ENCODE data around the gene WNT2B.
A peak's percentile ranks its signal among the peaks of the same experiment; 100 is the strongest.

WNT2B gene

GRCh38 chr1:112466078-112466660, 42.6 kb upstream of the WNT2B start (continued):
- no peak for TF ChIP-seq ZNF549 (tag by site-specific recombination; IDR thresholded peaks at IDR 0.05)
- TF ChIP-seq ZNF398 (tag by site-specific recombination; IDR thresholded peaks at IDR 0.05): no peak
- no peak for TF ChIP-seq ZNF837 (tag by site-specific recombination; IDR thresholded peaks at IDR 0.05)
- peak; percentile 83 for TF ChIP-seq KLF9 (tag by site-specific recombination; IDR thresholded peaks at IDR 0.05; ENCODE audit: low read depth)
- TF ChIP-seq ZNF677 (tag by site-specific recombination; IDR thresholded peaks at IDR 0.05): no peak
- no peak for TF ChIP-seq ZNF580 (tag by site-specific recombination; IDR thresholded peaks at IDR 0.05)
- TF ChIP-seq OVOL3 (tag by site-specific recombination; IDR thresholded peaks at IDR 0.05): no peak
- no peak; the same call in 1 of the 2 replicates for TF ChIP-seq ZNF777 (tag by site-specific recombination; IDR thresholded peaks at IDR 0.05; ENCODE audit: borderline replicate concordance)
- TF ChIP-seq ZNF280C (tag by site-specific recombination; IDR thresholded peaks at IDR 0.05): no peak
- TF ChIP-seq OSR2 (tag by site-specific recombination; IDR thresholded peaks at IDR 0.05): no peak
- no peak for TF ChIP-seq ZNF548 (tag by site-specific recombination; IDR thresholded peaks at IDR 0.05)
- peak; percentile 32; the same call in 1 of the 2 replicates for TF ChIP-seq SP7 (tag by site-specific recombination; IDR thresholded peaks at IDR 0.05)
- TF ChIP-seq ZNF184 (tag by site-specific recombination; IDR thresholded peaks at IDR 0.05): no peak
- TF ChIP-seq ZNF169 (tag by site-specific recombination; IDR thresholded peaks at IDR 0.05): no peak
- no peak for TF ChIP-seq ZNF785 (tag by site-specific recombination; IDR thresholded peaks at IDR 0.05)
- no peak for TF ChIP-seq SETDB1 (IDR thresholded peaks at IDR 0.05; ENCODE audit: insufficient read length, low read length)
- no peak for TF ChIP-seq PRDM6 (tag by site-specific recombination; IDR thresholded peaks at IDR 0.05)
- no peak for TF ChIP-seq ZNF585B (tag by site-specific recombination; IDR thresholded peaks at IDR 0.05)
- peak; percentile 62 for TF ChIP-seq ZBTB17 (tag by site-specific recombination; IDR thresholded peaks at IDR 0.05)
- TF ChIP-seq TCF7L2 (IDR thresholded peaks at IDR 0.05; ENCODE audit: borderline replicate concordance, low read depth, low read length): no peak
- TF ChIP-seq HIC1 (tag by site-specific recombination; IDR thresholded peaks at IDR 0.05): peak; percentile 75
- no peak for TF ChIP-seq ZNF175 (tag by site-specific recombination; IDR thresholded peaks at IDR 0.05)
- TF ChIP-seq ZNF350 (tag by site-specific recombination; IDR thresholded peaks at IDR 0.05): no peak
- TF ChIP-seq ZNF629 (tag by site-specific recombination; IDR thresholded peaks at IDR 0.05): peak; percentile 71
- no peak for TF ChIP-seq ZFP41 (tag by site-specific recombination; IDR thresholded peaks at IDR 0.05; ENCODE audit: borderline replicate concordance)
- TF ChIP-seq ZBTB49 (tag by site-specific recombination; IDR thresholded peaks at IDR 0.05; ENCODE audit: low read depth): no peak
